NOMO-1 (cell line): Measurements from ENCODE around the gene IL11.

Source experiments
- DNase-seq, 2 experiments: peaks; one replicate each; lab custom pipeline; 2025; ENCODE audit not compliant: unreplicated experiment in 2 of 2; lab: John Stamatoyannopoulos, UW

IL11 gene

GRCh38 chr19:55353803-55354697, 16.2 kb downstream of the IL11 start:
- DNase-seq: peak; percentile 22 to 25

GRCh38 chr19:55353356-55353802, 16.9 kb downstream of the IL11 start:
- DNase-seq: no peak

GRCh38 chr19:55352549-55353145, 17.6 kb downstream of the IL11 start:
- DNase-seq: no peak

GRCh38 chr19:55352040-55352439, 18.2 kb downstream of the IL11 start:
- no peak for DNase-seq

GRCh38 chr19:55350620-55351315, 19.5 kb downstream of the IL11 start:
- DNase-seq: no peak

GRCh38 chr19:55348317-55349034, 21.8 kb downstream of the IL11 start:
- DNase-seq: no peak

GRCh38 chr19:55347442-55348009, 22.7 kb downstream of the IL11 start:
- no peak for DNase-seq

- no peak for DNase-seq
Measured at GRCh38 chr19:55346725-55347441, 23.4 kb downstream of the IL11 start.

- DNase-seq: no peak
Measured at GRCh38 chr19:55345818-55346724, 24.2 kb downstream of the IL11 start.

GRCh38 chr19:55345101-55345817, 25.0 kb downstream of the IL11 start:
- no peak for DNase-seq

GRCh38 chr19:55344444-55344843, 25.8 kb downstream of the IL11 start:
- DNase-seq: no peak

- DNase-seq: no peak
Measured at GRCh38 chr19:55341595-55342531, 28.4 kb downstream of the IL11 start.

GRCh38 chr19:55341171-55341588, 29.1 kb downstream of the IL11 start:
- DNase-seq: peak; percentile 24 to 28

- peak in 1 of 2 experiments; percentile 22 for DNase-seq
Measured at GRCh38 chr19:55340784-55341147, 29.5 kb downstream of the IL11 start.

- DNase-seq: no peak
Measured at GRCh38 chr19:55339889-55340783, 30.1 kb downstream of the IL11 start.
